Skin of body (tissue), 2 donors: ENCODE data around the gene TMEM201. TPM values are rescaled to one million over a fixed set of nuclear protein-coding genes. Genes with fewer than 3 reads are reported as not detected.

Source experiments
- DNase-seq: peaks from one replicate; lab custom pipeline; 2025; lab: John Stamatoyannopoulos, UW
- total RNA-seq: library from RNA; depleted of rRNA; stranded (reverse); fragments of >200 nt; gene quantifications from one replicate; pipeline ENCODE4 v1.2.3, GENCODE V29; 2014

The TMEM201 gene
- total RNA-seq, 1 donor from 2014 or later, result 4.1 TPM

DNA sequence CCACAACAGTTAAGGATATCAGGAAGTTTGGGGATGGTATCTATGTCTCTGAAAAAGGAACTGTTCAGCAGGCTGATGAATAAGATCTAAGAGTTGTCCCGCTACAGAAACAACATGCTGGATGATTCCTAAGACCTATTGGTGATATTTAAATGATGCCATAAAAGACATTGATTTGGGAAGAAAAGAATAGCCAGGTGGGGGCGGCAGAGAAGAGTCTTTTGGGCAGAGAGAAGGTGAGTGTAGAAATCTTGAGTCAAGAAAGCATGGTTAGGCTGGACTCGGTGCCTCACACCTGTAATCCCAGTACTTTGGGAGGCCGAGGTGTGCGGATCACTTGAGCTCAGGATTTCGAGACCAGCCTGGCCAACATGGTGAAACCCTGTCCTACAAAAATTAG lies 11.8 kb upstream of the TMEM201 start:
- no peak for DNase-seq

DNA sequence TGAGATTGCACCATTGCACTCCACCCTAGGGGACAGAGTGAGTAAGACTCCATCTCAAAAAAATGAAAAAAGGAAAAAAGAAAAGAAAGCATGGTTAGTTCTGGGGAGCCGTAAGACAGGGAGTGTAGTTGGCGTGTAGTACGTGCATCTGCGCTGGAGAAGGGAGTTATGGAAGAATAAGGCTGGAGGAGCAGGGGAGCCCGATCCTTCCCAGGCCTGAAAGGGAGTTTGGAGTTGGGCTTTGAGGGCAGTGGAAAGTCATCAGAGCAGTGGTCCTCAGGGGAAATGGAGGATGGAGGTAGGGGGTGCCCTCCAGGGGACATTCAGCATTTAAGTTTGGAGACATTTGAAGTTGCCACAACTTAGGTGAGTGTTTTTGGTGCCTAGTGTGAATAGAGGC lies 11.3 kb upstream of the TMEM201 start:
- DNase-seq, result no peak

DNA sequence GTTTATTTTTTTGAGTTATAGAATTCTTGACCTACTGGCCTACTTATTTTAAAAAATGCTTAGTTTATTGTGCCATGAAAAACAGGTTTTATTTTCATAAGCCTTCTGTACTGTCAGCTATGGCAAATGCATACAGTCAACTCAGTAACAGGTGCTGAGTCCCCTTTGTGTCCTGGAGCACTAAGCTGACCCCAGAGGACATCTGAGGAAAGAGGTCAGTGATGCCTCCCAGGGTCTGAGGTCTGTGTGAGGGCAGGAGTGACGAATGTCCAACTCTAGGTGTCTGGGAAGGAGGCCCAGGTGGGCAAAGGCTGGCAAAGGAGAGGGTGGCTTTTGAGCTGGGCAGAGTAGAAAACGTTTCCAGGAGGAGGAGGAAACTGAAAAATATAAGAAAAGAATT lies 7.8 kb upstream of the TMEM201 start:
- no peak for DNase-seq

GRCh38 chr1:9586147-9586766 lies 2.5 kb upstream of the TMEM201 start:
- no peak for DNase-seq

- no peak for DNase-seq
Measured at GRCh38 chr1:9589144-9589718, 520 bp downstream of the TMEM201 start.

- no peak for DNase-seq
Measured at GRCh38 chr1:9589719-9590157, 1.0 kb downstream of the TMEM201 start.

- no peak for DNase-seq
Measured at GRCh38 chr1:9590201-9590600, 1.5 kb downstream of the TMEM201 start.

GRCh38 chr1:9590945-9591668 lies 2.4 kb downstream of the TMEM201 start:
- DNase-seq, result no peak

- no peak for DNase-seq
Measured at GRCh38 chr1:9591669-9592509, 3.2 kb downstream of the TMEM201 start.

DNA sequence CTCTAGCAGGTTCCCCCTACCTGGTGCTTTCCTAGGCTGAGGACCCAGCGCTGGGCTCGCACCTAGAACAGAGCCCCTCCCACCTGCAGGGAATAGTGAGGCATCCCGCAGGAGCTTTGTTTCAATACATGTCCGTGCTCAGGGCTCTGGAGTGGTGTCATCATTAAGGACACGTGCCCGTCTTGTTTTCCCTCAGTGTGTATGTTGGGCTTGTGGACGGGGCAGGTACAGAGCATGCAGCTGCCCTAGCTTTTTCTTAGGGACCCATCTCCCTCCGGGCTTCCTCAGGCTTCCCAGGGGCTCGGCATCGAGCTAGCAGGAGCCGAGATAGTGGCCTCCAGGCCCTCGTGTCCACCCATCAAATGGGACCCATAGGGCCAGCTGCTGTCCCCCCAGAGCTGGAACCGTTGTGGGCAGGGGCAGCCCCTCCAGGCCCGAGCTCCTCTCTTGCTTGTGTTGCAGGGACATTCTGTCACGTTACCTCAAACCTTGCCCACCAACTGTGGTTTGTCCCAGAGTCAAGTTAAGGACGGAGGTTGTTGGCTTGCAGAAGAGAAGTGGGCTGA lies 3.9 kb downstream of the TMEM201 start:
- no peak for DNase-seq

DNA sequence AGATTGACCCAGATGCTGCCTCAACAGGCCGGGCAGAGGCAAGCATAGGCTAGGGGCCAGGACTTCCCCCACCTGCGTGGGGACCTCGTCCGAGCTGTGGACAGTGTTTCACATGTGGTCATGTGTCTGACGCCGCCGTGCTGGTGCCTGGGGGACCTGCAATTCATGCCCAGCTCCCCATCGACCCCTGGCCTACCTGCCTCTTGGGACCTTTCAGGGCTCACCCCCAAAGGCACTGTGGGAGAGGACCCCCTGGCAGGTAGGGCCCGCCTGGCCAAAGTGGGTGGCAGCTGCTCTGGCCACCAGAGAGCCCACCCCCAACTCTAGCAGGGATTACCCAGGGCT lies 4.4 kb downstream of the TMEM201 start:
- no peak for DNase-seq

- peak; percentile 75 for DNase-seq
Measured at GRCh38 chr1:9593492-9594465, 5.1 kb downstream of the TMEM201 start.

- DNase-seq, result no peak
Measured at GRCh38 chr1:9594471-9595155, 5.9 kb downstream of the TMEM201 start.

DNA sequence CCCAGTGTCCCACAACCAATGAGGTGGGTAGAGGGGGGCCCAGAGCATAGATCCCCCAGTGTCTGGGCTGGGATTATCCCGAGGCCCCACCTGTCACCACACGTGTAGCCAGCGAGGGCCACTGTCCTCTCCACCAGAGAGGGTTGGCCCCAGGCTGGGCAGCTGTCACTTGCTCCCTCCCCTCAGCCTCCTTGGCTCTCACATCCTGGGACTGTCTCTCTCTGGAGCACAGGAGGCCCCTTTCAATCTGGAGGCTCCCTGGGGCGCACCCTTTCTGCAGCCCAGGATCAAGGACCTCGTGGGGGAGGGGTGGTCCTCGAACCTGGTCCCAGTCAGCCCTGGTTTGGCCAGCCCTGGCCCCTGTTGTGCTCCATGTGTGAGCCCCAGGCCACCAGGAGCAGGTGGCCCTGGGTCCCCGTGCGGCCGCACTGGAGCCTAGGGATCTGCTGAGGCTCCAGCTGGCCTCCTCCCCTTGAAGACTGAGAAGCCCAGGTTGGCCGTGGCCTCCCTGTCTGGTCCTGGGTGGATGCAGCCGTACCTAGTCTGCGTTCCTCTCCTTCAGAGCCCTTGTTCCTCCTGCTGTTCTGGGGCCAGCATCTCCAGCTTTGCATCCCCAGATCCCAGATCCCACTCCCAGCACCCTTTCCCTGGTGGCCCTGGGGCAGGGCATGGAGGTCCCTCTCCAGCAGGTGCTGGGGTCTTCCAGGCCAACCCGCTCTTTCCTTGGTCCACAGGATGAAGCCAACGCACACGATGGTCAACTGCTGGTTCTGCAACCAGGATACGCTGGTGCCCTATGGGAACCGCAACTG lies 6.7 kb downstream of the TMEM201 start:
- no peak for DNase-seq

- DNase-seq, result no peak
Measured at GRCh38 chr1:9595968-9596340, 7.2 kb downstream of the TMEM201 start.

GRCh38 chr1:9596415-9597123 lies 7.9 kb downstream of the TMEM201 start:
- DNase-seq, result no peak

- DNase-seq, result no peak
Measured at GRCh38 chr1:9597361-9598315, 8.9 kb downstream of the TMEM201 start.
